Fibroblast of skin of scalp (primary cell): Measurements from ENCODE around the gene DHX34. TPM values are rescaled to one million over a fixed set of nuclear protein-coding genes. Genes with fewer than 3 reads are reported as not detected.
"Not testable (repeated sequence)": the region's sequence is repeated elsewhere in the genome, so short reads cannot be mapped to it uniquely, and the experiment has no call there.

Experiments
- DNase-seq: peaks from one replicate; pipeline ENCODE4 v3.0.0-alpha.2; 2013
- polyA plus RNA-seq, 2 experiments: library from polyadenylated mRNA; unstranded; fragments of 120-200 nt; gene quantifications; one replicate each; pipeline ENCODE4 v1.2.1, GENCODE V29; 2013; ENCODE audit not compliant: insufficient read length in 2 of 2

DHX34 gene, protein sequence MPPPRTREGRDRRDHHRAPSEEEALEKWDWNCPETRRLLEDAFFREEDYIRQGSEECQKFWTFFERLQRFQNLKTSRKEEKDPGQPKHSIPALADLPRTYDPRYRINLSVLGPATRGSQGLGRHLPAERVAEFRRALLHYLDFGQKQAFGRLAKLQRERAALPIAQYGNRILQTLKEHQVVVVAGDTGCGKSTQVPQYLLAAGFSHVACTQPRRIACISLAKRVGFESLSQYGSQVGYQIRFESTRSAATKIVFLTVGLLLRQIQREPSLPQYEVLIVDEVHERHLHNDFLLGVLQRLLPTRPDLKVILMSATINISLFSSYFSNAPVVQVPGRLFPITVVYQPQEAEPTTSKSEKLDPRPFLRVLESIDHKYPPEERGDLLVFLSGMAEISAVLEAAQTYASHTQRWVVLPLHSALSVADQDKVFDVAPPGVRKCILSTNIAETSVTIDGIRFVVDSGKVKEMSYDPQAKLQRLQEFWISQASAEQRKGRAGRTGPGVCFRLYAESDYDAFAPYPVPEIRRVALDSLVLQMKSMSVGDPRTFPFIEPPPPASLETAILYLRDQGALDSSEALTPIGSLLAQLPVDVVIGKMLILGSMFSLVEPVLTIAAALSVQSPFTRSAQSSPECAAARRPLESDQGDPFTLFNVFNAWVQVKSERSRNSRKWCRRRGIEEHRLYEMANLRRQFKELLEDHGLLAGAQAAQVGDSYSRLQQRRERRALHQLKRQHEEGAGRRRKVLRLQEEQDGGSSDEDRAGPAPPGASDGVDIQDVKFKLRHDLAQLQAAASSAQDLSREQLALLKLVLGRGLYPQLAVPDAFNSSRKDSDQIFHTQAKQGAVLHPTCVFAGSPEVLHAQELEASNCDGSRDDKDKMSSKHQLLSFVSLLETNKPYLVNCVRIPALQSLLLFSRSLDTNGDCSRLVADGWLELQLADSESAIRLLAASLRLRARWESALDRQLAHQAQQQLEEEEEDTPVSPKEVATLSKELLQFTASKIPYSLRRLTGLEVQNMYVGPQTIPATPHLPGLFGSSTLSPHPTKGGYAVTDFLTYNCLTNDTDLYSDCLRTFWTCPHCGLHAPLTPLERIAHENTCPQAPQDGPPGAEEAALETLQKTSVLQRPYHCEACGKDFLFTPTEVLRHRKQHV
- polyA plus RNA-seq (2013, experiment 1 of 2; ENCODE audit: insufficient read length), result 11.2 TPM
- polyA plus RNA-seq (2013, experiment 2 of 2; ENCODE audit: insufficient read length), result 11.9 TPM

DNA sequence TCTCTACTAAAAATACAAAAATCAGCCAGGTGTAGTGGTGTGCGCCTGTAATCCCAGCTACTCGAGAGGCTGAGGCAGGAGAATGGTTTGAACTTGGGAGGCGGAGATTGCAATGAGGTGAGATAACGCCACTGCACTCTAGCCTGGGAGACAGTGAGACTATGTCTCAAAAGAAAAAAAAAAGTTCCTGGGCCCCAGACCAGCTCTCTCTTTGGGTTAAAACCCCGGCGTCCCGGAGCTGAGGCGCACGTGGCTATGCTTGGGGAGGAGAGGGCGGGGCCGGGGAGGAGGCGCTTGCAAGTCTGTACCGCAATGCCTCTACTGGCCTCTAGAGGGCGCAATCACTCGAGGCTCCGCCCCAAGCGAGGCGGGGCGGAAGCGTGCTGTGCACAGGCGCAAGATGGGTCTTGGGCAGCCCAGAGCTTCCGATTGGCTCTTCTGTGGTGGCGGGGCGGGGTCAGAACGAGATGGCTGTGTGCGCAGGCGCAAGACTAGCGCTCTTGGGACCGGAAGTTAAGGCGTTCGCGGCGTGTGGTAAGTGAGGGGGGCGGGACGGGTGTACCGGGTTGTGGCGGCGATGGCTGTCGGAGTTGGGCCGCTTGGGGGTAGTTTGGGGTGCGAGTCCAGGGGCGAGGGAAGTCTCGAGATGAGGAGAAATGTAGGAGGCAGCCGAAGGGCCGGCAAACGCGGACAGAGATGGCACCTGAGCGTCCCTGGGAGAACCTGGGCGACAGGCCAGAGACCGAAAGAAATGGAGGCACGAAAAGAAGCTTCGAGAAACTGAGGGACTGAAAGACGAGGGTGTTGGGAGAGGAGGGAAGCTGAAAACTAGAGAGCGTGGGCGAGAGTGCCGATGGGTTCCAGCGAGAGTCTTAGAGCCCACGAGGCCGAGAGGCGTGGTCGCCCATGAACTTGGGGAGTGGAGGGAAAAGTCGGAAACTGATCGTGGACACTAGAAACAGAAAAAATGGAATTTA, at the start of gene DHX34:
Gene DHX34 (plus strand): TSS at position 497 of the 977 bp plus-strand sequence. CDS start 3,716 bp downstream, outside the sequence.
- DNase-seq, result peak; percentile 99

GRCh38 chr19:47300867-47301266, 48.2 kb upstream of the DHX34 start:
- not testable (repeated sequence) for DNase-seq

GRCh38 chr19:47302249-47302648, 46.9 kb upstream of the DHX34 start:
- no peak for DNase-seq

GRCh38 chr19:47303966-47304365, 45.1 kb upstream of the DHX34 start:
- DNase-seq, result no peak

GRCh38 chr19:47305309-47305751, 43.8 kb upstream of the DHX34 start:
- DNase-seq, result peak; percentile 83

DNA sequence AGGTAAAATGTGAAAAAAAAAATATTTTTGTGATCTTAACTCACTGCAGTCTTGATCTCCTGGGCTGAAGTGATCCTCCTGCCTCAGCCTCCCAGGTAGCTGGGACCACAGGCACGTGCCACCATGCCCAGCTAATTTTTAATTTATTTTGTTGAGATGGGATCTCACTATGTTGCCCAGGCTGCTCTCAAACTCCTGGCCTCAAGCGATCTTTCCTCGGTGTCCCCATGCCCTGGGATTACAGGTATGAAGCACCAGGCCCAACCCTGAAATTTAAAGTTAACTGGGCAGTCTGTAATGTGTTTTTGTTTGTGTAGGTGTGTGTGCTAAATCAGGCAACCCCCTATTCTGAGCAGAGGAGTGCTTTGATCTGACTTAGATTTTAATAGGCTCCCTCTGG, 42.8 kb upstream of the DHX34 start:
- no peak for DNase-seq

GRCh38 chr19:47309038-47309437, 40.1 kb upstream of the DHX34 start:
- DNase-seq, result peak; percentile 60

- DNase-seq, result no peak
These were observed 39.5 kb upstream of the DHX34 start, which contains the start of gene C5AR1 for GRCh38 chr19:47309608-47310007. Gene C5AR1, plus strand, starts transcription at chr19:47309861. Its CDS starts 35 bp downstream, at chr19:47309896.

GRCh38 chr19:47310323-47310722, 38.8 kb upstream of the DHX34 start:
- no peak for DNase-seq

DNA sequence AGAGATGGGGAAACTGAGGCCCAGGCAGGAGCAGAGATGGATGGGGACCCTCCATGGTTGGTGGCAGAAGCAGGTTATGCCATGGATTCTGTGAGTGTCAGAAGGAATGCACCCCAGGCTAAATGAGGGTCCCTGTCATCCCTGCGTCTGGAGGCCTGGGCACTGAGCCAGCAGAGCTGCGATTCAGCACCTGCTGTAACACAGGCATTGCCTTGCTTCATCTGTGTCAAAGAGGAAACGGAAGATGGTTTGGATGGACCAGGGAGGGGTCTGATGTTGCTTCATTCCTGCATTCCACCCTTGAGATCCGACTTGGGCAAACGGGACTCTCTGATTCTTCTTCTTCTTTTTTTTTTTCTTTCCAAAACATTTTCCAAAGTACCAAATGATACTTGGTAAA, 38.3 kb upstream of the DHX34 start:
- peak; percentile 20 for DNase-seq

GRCh38 chr19:47312366-47313006, 36.6 kb upstream of the DHX34 start:
- DNase-seq, result no peak

DNA sequence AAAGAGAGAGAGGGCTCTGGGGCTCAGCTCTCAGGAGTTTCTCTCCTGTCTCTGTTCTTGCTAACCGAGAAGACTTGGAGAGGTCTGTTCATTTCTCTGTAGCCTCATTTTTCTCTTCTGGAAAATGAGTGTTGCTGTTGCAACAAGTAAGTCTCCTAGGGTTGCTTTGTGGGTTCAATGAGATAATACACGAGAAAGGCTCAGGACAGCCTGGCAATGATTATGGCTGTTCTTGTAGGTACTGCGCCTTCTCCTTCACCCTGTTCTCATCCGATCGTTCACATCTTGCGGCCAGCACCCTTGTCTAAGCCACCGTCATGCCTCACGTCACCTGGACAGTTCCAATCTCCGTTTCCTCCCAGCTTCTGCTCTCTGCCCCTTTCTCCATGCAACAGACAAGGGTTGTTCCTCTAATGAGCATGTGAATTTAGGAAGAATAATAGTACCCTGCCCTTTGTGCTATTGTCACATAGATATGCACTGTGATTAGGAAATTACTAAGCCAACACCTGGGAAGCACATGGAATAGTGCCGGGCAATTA, 35.3 kb upstream of the DHX34 start:
- DNase-seq, result no peak

- DNase-seq, result peak; percentile 78
These were observed 33.8 kb upstream of the DHX34 start for GRCh38 chr19:47315125-47315821.

- no peak for DNase-seq
These were observed 32.6 kb upstream of the DHX34 start for GRCh38 chr19:47316513-47316912.

DNA sequence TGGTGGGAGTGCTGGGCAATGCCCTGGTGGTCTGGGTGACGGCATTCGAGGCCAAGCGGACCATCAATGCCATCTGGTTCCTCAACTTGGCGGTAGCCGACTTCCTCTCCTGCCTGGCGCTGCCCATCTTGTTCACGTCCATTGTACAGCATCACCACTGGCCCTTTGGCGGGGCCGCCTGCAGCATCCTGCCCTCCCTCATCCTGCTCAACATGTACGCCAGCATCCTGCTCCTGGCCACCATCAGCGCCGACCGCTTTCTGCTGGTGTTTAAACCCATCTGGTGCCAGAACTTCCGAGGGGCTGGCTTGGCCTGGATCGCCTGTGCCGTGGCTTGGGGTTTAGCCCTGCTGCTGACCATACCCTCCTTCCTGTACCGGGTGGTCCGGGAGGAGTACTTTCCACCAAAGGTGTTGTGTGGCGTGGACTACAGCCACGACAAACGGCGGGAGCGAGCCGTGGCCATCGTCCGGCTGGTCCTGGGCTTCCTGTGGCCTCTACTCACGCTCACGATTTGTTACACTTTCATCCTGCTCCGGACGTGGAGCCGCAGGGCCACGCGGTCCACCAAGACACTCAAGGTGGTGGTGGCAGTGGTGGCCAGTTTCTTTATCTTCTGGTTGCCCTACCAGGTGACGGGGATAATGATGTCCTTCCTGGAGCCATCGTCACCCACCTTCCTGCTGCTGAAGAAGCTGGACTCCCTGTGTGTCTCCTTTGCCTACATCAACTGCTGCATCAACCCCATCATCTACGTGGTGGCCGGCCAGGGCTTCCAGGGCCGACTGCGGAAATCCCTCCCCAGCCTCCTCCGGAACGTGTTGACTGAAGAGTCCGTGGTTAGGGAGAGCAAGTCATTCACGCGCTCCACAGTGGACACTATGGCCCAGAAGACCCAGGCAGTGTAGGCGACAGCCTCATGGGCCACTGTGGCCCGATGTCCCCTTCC, 28.9 kb upstream of the DHX34 start:
- no peak for DNase-seq

DNA sequence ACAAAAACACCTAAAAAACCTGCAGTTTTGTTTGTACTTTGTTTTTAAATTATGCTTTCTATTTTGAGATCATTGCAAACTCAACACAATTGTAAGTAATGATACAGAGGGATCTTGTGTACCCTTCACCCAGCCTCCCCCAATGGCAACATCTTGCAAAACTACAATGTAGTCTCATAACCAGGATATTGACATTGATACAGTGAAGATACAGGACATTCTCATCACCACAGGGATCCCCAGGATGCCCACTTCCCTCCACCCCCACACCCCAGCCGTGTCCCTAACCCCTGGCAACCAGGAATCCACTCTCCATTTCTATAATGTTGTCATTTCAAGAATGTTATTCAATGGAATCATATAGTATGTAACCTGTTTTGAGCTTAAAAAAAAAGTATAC, 27.5 kb upstream of the DHX34 start:
- DNase-seq, result no peak

GRCh38 chr19:47322058-47322457, 27.1 kb upstream of the DHX34 start:
- no peak for DNase-seq

DNA sequence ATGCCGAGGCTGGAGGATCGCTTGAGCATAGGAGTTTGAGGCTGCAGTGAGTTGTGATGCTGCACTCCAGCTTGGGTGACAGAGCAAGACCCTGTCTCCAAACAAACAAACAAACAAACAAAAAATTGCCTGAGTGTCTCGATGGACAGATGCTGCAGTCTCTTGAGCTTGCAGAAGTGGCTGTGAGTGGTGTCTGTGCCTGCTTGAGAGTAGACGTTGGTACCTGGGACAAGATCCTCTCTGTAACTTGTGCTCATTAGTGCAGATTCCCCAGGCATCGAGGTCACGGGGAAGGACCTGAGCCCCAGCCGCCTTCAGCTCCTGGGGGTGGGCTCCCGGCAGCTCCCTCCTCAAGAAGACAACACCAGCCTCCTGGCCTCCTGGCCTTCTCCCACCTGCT, 25.7 kb upstream of the DHX34 start:
- no peak for DNase-seq

GRCh38 chr19:47323872-47324271, 25.2 kb upstream of the DHX34 start:
- no peak for DNase-seq
